NCI-H345 treated with DMSO at 0.1 percent for 48 hours (cell line): Measurements from ENCODE around the gene WNT7B.

ENCODE experiments used
- DNase-seq: peaks from one replicate; lab custom pipeline; 2025; ENCODE audit not compliant: unreplicated experiment; lab: John Stamatoyannopoulos, UW

WNT7B gene

DNA sequence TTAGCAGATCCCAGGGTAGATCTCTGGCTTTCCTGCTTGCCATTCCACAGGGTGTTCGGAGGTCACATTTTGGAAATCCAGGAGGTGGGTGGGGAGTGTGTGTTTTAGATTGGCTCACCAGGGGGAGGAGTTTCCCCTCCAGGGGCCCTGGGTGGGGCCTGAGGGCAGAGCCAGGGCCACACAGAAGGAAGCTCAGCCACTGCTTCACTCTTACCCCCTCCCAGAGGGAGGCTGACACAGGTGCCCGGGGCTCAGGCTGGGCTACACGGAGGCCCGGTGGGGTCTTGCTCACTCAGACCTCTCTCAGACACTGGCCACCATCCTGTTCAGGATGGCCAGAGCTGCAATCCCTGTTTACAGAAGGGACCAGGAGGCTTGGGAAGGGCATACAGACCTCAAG is 2.5 kb downstream of the WNT7B start:
- DNase-seq, result no peak

DNA sequence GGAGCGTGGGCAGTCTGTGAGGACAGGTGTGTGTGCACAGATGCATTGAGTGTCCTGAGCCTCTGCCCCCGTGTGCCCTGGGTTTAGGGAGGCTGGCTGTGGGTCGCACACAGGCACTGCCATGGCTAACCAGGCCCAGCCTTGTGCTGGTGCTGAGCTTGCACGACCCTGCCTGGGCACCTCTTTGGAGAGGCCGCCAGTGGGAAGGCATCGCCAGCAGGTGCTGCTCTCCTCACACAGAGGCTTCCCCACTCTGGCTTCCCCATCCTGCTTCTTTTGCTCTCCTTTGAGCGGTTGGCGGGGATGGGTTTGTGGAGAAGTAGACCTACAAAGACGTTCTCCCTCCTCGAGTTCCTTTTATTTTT is 4.1 kb downstream of the WNT7B start:
- no peak for DNase-seq

GRCh38 chr22:45972091-45972888 is 4.7 kb downstream of the WNT7B start:
- no peak for DNase-seq

- DNase-seq, result no peak
Measured at GRCh38 chr22:45971408-45972028, 5.4 kb downstream of the WNT7B start.

DNA sequence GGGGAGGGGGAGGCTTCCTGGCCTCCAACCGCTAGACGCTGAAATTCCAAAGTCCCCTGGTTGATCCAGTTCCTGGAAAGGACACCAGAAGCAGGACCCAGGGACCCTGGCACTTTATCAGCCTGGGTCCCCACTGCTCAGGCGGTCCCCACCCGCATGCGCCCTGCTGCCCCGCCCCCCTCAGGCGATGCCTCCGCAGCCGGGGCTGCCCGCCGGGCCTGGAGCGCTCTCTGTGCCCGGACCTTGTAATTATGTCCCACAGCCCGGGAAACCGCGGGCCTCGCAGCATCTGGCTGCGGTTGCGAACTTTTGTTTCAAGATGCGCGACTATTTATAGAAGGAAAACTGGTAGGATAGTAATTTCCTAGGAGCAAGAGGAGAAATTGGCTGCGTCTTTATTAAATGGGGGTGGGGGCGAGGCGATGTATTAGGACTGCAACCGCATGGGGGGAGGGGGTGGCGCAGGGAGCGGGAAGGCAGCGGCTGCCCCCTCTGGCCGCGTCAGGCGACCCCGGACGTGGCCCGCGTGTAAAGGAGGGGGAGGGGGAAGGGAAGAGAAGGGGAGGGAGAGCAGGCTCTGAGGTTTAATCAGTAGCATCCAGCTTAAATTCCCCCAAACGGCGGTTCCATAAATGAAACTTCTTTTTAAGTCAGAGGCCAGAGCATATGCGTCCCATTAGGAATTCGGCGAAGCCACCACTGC is 6.1 kb downstream of the WNT7B start:
- no peak for DNase-seq

DNA sequence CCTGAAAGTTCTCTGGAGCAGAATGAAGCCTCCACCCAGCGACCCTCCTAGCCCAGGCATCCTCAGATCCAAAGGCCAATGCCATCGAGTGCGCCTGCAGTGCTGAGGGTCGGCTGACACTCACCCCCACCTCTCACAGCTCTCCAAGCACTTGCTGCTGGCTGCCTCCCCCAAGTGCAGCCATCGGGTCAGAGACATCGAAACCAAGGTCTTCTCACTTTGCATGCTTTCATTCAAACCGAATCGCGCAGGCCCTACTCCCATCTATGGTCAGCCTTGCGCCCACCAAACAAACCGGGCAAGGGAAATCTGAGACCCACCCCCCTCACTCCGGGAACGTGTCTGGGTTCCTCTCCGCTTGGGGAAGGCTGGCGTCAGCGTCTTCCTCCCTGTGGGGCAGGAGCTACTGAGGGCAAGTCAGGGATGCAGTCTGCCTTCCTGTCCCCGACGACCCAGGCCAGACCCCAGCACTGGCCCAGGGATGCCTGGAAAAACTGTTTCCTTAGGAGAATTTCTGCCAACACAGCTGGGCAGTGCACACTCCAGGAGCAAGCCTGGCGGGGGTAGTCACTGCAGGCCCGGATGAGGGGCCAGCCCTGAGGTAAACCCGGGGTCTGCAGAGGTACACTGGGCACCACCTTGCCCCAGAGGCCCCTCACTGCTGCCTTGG is 7.0 kb downstream of the WNT7B start:
- DNase-seq, result no peak

- DNase-seq, result no peak
Measured at GRCh38 chr22:45969414-45969799, 7.6 kb downstream of the WNT7B start.

DNA sequence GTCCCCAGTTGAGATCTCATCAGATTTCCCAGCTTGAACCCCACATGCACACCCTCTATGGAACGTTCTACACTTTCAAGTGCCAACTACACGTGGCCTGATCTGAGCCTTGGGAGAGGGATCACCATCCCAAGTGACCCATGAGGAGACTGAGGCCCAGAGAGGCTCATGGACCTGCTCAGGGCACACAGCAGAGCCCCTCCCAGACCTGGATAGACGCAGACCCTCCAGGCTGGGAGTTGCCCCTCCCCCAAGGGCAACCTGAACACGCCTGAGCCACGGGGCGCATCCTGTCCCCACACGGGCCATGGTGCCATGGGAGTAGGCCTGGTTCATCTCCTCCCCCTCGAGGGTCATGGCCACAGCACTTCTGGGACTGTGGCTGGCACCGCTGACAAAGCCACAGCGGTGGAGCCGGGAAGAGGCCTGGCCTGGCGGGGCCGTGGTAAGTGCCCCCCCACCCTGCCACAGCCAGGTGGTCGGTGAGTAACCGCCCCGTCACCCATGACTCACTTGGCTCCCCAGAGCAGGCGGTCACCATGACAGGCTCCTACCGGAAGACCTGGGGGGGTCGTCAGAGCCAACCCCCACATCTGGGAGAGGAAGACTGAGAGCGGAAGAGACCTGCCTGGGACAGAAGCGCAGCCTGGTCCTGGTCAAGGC is 8.1 kb downstream of the WNT7B start:
- no peak for DNase-seq

DNA sequence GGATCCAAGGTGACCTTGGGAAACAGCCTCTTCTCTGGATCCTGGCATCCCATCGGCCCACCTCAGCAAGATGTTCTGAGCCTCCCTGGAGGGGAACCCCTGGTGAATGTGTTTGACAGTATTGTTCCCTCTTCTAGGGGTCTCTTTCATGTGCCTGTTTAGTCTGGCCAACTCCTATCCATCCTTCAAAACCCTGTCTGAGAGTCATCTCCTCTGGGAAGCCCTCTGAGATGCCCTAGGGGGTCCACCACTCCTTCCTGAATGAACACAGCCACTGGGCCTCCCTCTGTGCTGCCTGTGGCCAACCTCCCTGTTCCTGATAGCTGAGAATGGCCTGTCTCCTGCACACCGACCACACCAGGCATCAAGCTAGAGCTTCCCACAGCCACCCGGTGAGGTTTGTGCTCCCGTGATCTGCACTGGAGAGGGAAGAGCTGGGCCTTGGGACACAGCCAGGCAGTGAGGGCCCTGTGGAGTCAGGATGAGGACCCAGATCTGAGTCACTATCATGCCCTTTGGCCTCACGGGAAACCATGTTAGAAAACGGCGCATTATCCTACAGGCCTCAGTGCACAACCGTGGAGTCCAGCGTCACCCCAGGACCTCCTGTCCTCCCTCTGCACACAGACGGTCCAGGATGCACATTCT is 8.8 kb downstream of the WNT7B start:
- no peak for DNase-seq

DNA sequence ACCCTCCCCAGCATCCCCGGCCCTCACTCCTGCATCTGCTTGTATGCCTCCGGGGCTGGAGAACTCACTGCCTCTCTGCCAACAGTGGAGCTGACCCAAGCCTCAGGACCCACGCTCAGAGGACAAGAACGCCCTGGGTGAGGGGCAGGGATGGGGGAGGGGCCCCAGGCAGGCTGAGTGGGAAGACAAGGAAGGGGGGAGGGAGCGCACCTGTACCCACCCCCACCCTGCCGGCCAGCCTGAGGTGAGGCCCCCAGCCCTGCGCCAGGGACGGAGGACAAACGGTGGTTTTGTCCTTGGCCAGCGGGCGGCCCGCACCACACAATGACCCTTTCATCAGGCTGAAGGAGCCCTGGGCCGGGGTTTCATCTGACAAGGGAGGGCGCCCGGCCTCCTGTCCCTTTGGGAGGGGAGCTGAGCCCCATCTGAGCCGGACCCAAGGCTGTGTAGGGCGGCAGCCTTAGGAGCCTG is 10.0 kb downstream of the WNT7B start:
- DNase-seq, result no peak

GRCh38 chr22:45966320-45966894 is 10.6 kb downstream of the WNT7B start:
- DNase-seq, result peak; percentile 70

- DNase-seq, result no peak
Measured at GRCh38 chr22:45965563-45965962, 11.4 kb downstream of the WNT7B start.

- no peak for DNase-seq
Measured at GRCh38 chr22:45964926-45965527, 11.9 kb downstream of the WNT7B start.

GRCh38 chr22:45964372-45964771 is 12.6 kb downstream of the WNT7B start:
- no peak for DNase-seq

- no peak for DNase-seq
Measured at GRCh38 chr22:45963821-45964220, 13.1 kb downstream of the WNT7B start.

- no peak for DNase-seq
Measured at GRCh38 chr22:45962756-45963324, 14.1 kb downstream of the WNT7B start.

DNA sequence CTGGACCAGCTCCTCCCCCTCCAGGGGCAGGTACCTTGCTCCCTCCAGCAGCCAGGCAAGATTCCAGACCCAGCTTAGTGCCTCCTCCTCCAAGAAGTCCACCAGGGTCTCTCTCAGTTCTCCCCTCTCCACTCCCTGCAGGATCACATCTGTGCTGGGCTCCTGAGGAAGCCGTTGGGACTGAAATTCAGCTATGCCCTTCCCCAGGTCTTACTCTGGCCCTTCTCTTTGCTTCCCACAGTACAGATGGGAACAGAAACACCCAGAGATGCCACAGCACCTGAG is 14.6 kb downstream of the WNT7B start:
- DNase-seq, result no peak

DNA sequence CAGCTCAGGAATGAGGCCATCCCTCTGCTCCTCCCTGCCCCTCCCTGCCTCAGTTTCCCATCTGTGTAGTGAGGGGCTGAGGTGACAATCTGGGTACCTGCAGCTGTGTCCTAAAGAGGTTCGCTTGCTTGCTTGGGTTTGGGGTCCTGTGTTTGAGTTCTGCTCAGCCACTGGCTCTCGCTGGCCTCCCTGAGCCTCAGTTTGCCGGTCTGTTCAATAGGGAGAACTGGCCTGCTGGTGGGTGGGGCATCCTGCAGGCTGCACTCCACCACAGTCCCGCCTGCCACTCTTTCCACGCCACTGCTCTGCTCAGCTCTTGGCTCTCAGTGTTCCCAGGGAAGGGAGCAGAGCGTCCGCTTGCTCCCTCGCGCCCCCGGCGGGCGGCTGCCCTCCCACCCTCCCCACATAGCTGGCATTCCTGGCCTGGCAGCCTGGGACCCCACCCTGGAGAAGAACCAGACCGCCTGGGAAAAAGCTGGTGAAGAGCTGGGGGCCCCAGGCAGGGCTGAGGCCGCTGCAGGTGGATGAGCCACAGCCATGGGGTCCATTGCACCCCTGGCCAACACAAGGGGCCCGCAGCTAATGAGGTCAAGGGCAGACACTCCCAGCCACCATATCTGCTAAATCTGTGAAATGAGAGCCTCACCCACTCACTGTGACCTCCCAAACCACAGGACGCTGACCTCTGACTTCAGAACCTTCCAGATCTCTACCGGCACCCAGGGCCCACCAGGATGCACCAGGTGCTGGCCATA is 15.1 kb downstream of the WNT7B start:
- DNase-seq, result no peak
